Ishikawa (cell line): ENCODE measurements around the gene EYA2.

Source experiments
- CEBPB ChIP-seq: IDR thresholded peaks from 2 replicates; pipeline ENCODE4 v1.6.1; 2012
- CREB1 ChIP-seq: IDR thresholded peaks from 2 replicates; pipeline ENCODE4 v1.6.1; 2012; ENCODE audit warnings: low read depth
- EGR1 ChIP-seq: IDR thresholded peaks from 2 replicates; pipeline ENCODE4 v1.6.1; 2012
- EP300 ChIP-seq: IDR thresholded peaks from 2 replicates; pipeline ENCODE4 v1.6.1; 2012; ENCODE audit warnings: borderline replicate concordance
- FOXM1 ChIP-seq: IDR thresholded peaks from 2 replicates; pipeline ENCODE4 v1.6.1; 2012; ENCODE audit warnings: low read depth, borderline replicate concordance
- MAX ChIP-seq: IDR thresholded peaks from 2 replicates; pipeline ENCODE4 v1.6.1; 2012
- NFIC ChIP-seq: IDR thresholded peaks from 2 replicates; pipeline ENCODE4 v1.6.1; 2012
- RAD21 ChIP-seq: IDR thresholded peaks from 2 replicates; pipeline ENCODE4 v1.6.1; 2012; ENCODE audit warnings: low read depth
- REST ChIP-seq: IDR thresholded peaks from 2 replicates; pipeline ENCODE4 v1.6.1; 2012; ENCODE audit warnings: low read depth, mild to moderate bottlenecking
- TAF1 ChIP-seq: IDR thresholded peaks from 2 replicates; pipeline ENCODE4 v1.6.1; 2012; ENCODE audit warnings: low read depth, mild to moderate bottlenecking
- TCF12 ChIP-seq: IDR thresholded peaks from 2 replicates; pipeline ENCODE4 v1.6.1; 2012; ENCODE audit warnings: low read depth
- TEAD4 ChIP-seq: IDR thresholded peaks from 2 replicates; pipeline ENCODE4 v1.6.1; 2012
- USF1 ChIP-seq: IDR thresholded peaks from 2 replicates; pipeline ENCODE4 v1.6.1; 2012
- YY1 ChIP-seq: IDR thresholded peaks from 2 replicates; pipeline ENCODE4 v1.6.1; 2012; ENCODE audit warnings: low read depth
- ZBTB7A ChIP-seq: IDR thresholded peaks from 2 replicates; pipeline ENCODE4 v1.6.1; 2012; ENCODE audit warnings: low read depth

The EYA2 gene

GRCh38 chr20:46954490-46955038 is 59.9 kb downstream of the EYA2 start:
- TF ChIP-seq TCF12 (no peak), EP300 (no peak), REST (no peak)

- TF ChIP-seq RAD21 (no peak), REST (no peak), USF1 (no peak), FOXM1 (no peak), YY1 (no peak), CREB1 (no peak), EP300 (no peak), MAX (no peak), EGR1 (no peak), CEBPB (no peak), NFIC (no peak), TCF12 (no peak), ZBTB7A (no peak), TAF1 (no peak), TEAD4 (no peak)
These were observed 61.2 kb downstream of the EYA2 start for GRCh38 chr20:46955601-46956556.

GRCh38 chr20:46959081-46959692 is 64.5 kb downstream of the EYA2 start:
- TF ChIP-seq CEBPB (no peak), TAF1 (no peak), MAX (no peak), ZBTB7A (no peak), TCF12 (no peak), CREB1 (no peak), FOXM1 (no peak), RAD21 (no peak), USF1 (no peak), TEAD4 (no peak), NFIC (no peak), EP300 (no peak), EGR1 (no peak), REST (no peak)

GRCh38 chr20:46959821-46960220 is 65.2 kb downstream of the EYA2 start:
- TF ChIP-seq EGR1 (no peak), ZBTB7A (no peak), YY1 (no peak), FOXM1 (no peak)
